ENCODE results near the gene NOXRED1. TPM values are rescaled to one million over a fixed set of nuclear protein-coding genes. Genes with fewer than 3 reads are reported as not detected.

Gene NOXRED1
- total and polyA plus RNA-seq, 10 of the 15 experiments (the other 5 are each of a cell fraction or from before 2014, with no cell fraction given) = 0.06 to 0.62 (median 0.14) TPM

GRCh38 chr14:77406086-77406485 is 17.2 kb downstream of the NOXRED1 start:
- Histone ChIP-seq H2AFZ (ENCODE audit: control insufficient read depth, low read depth, low read length) (no peak overlapping the region), H3K9me3 (replicated peaks; ENCODE audit: control insufficient read depth, insufficient read depth, low read length) (no peaks in the 10 kb centered on the region), H3K27me3 (replicated peaks in 1 of 2; ENCODE audit: control insufficient read depth in 2 of 2, insufficient read depth in 2 of 2, low read length in 1 of 2) (no peaks in the 10 kb centered on the region), H3K79me2 (ENCODE audit: control insufficient read depth, insufficient read depth, low read length) (no peaks in the 10 kb centered on the region), H4K20me1 (ENCODE audit: control insufficient read depth, insufficient read depth) (no peaks in the 10 kb centered on the region), H3K4me3 (no peak overlapping the region), H3K4me2 (ENCODE audit: control insufficient read depth, insufficient read depth) (no peak overlapping the region), H3K4me1 (ENCODE audit: control insufficient read depth, insufficient read depth, low read length) (no peaks in the 10 kb centered on the region; the same call in 1 of the 2 replicates), H3K9ac (ENCODE audit: control insufficient read depth, insufficient read depth, low read length) (no peak overlapping the region), H3K27ac (ENCODE audit: control insufficient read depth, insufficient read depth) (no peak overlapping the region), H3K36me3 (ENCODE audit: control insufficient read depth in 2 of 2, insufficient read depth in 2 of 2, low read length in 1 of 2) (no peaks in the 10 kb centered on the region)
- ChIA-PET RAD21 (ENCODE audit: unreplicated experiment) (interaction anchor here (1.2 to 1.7 kb wide), 3 partner anchors 29 to 90 kb away, joined by 3 to 12 read pairs (median 3); partner anchors contain the start of genes SAMD15 and TMED8), CTCF (interaction anchor here (0.6 to 1.6 kb wide), 2 partner anchors 25 to 84 kb away, joined by 3 to 4 read pairs; no protein-coding TSS in a partner anchor), SMC1A (ENCODE audit: uncharacterized antibody, unreplicated experiment) (interaction anchor here (0.6 to 1.8 kb wide), 5 partner anchors 13 to 90 kb away, joined by 3 to 5 read pairs (median 3); no protein-coding TSS in a partner anchor), POLR2A (interaction anchor here (0.5 to 0.6 kb wide), 2 partner anchors 52 to 91 kb away, joined by 3 to 9 read pairs; partner anchors contain the start of gene AHSA1)
- DNase-seq (ENCODE audit: low read depth, low spot score) (no peak), FAIRE-seq (no peak), ATAC-seq (no peak)
- 44% methylated on average over 3 of the region's 3 CpGs for WGBS (ENCODE audit: insufficient coverage, insufficient replicate concordance, low lambda C conversion rate, missing lambda C conversion rate)
- in situ Hi-C loops (cut with MboI) = no loop called here
- TF ChIP-seq ELK1 (IDR thresholded peaks at IDR 0.05; ENCODE audit: low read depth, low read length) = no peak
- intact Hi-C loops (cut with micrococcal nuclease; ENCODE audit: unreplicated experiment) = no loop called here
- BruUV-seq (replicated peaks) = no TSS peak

- Histone ChIP-seq H3K4me2 (ENCODE audit: control insufficient read depth, insufficient read depth) (no peak overlapping the region), H3K27me3 (replicated peaks in 1 of 2; ENCODE audit: control insufficient read depth in 2 of 2, insufficient read depth in 2 of 2, low read length in 1 of 2) (no peaks in the 10 kb centered on the region), H3K36me3 (ENCODE audit: control insufficient read depth in 2 of 2, insufficient read depth in 2 of 2, low read length in 1 of 2) (no peaks in the 10 kb centered on the region), H2AFZ (ENCODE audit: control insufficient read depth, low read depth, low read length) (no peak overlapping the region), H4K20me1 (ENCODE audit: control insufficient read depth, insufficient read depth) (no peaks in the 10 kb centered on the region), H3K9me3 (replicated peaks; ENCODE audit: control insufficient read depth, insufficient read depth, low read length) (no peaks in the 10 kb centered on the region), H3K27ac (ENCODE audit: control insufficient read depth, insufficient read depth) (no peak overlapping the region), H3K9ac (ENCODE audit: control insufficient read depth, insufficient read depth, low read length) (no peak overlapping the region), H3K4me1 (ENCODE audit: control insufficient read depth, insufficient read depth, low read length) (no peaks in the 10 kb centered on the region; the same call in 1 of the 2 replicates), H3K79me2 (ENCODE audit: control insufficient read depth, insufficient read depth, low read length) (no peaks in the 10 kb centered on the region), H3K4me3 (no peak overlapping the region)
- no TSS peak for BruUV-seq (replicated peaks)
- WGBS (ENCODE audit: insufficient coverage, insufficient replicate concordance, low lambda C conversion rate, missing lambda C conversion rate) = 70% methylated on average over 3 of the region's 3 CpGs
- in situ Hi-C loops (cut with MboI) (no loop called here), intact Hi-C loops (cut with micrococcal nuclease; ENCODE audit: unreplicated experiment) (no loop called here)
- DNase-seq (ENCODE audit: low read depth, low spot score) (no peak), ATAC-seq (no peak), FAIRE-seq (no peak)
- TF ChIP-seq ZNF207 (IDR thresholded peaks at IDR 0.05; ENCODE audit: borderline replicate concordance) (no peak), STAT1 (conservative IDR thresholded peaks at IDR 0.05) (no peak), ATF3 (IDR thresholded peaks at IDR 0.05; ENCODE audit: borderline replicate concordance, extremely low read depth, low read depth, low read length) (no peak), SREBF1 (IDR thresholded peaks at IDR 0.05; ENCODE audit: low read length) (no peak), BHLHE40 (IDR thresholded peaks at IDR 0.05; ENCODE audit: borderline replicate concordance in 1 of 2, low read depth in 2 of 2, low read length in 1 of 2) (no peak), TBL1XR1 (IDR thresholded peaks at IDR 0.05; ENCODE audit: low read depth, low read length) (no peak), SMAD1 (IDR thresholded peaks at IDR 0.05; ENCODE audit: low read depth, partially characterized antibody) (no peak)
- ChIA-PET SMC1A (ENCODE audit: uncharacterized antibody, unreplicated experiment) (interaction anchor here (0.9 to 1.0 kb wide), 2 partner anchors 33 to 88 kb away, joined by 3 read pairs; no protein-coding TSS in a partner anchor), RAD21 (ENCODE audit: unreplicated experiment) (no interaction called here), CTCF (no interaction called here), POLR2A (no interaction called here)
Observed at GRCh38 chr14:77403768-77404167, 19.6 kb downstream of the NOXRED1 start.

All from GM12878 (cell line).